GM10266 (cell line): ENCODE data around the gene ZNF606.

Source experiments
- DNase-seq: peaks from one replicate; pipeline ENCODE4 v3.0.0; 2012; ENCODE audit errors: extremely low spot score
- TF ChIP-seq, protein P1 (sequence below): IDR thresholded peaks from 2 replicates; pipeline ENCODE4 v1.5.1; 2012; ENCODE audit warnings: mild to moderate bottlenecking, low read depth; ENCODE audit not compliant: control insufficient read depth, insufficient read depth; ENCODE audit errors: missing control alignments

ZNF606 gene

DNA sequence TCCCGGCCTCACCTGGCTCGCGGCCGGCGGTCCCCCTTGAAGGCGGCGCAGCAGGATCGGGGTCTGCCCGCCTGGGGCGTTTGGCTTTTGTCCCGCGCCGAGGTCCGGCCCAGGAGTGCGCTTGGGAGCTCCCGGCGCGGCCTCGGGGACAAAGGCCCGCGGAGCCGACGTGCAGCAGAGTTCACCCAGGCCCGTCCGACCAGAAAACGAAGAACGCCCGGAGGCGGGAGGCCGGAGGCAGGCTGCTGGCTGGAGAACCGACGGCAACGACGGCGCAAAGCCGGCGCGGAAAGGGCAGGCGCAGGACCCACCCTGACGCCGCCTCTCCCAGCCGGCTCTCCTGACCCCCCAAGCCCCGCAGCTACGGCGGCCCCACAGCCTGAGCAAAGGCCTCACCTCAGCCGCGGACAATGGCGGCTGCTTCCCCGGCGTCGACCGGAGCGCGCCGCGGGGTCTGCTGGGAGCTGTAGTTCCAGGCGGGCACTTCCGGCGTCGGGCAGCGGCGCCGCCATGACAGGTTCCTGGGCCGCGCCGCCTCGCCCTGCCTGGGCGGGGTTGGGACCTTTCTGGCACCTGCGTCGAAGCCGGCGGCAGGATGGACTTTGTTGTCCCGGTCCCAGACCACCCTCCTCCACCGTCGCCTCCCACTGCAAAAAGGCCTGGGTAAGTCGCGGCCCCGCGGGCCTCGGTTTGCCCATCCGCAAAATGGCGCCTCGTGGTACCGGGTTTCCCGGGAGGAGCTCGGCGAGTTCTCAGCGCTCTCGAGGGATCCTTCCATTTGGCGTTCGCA is at the start of gene ZNF606:
Gene ZNF606, minus strand, starts transcription at position 437 of the 790 bp plus-strand sequence. CDS start 1,501 bp downstream, outside the sequence.
- TF ChIP-seq, protein P1, sequence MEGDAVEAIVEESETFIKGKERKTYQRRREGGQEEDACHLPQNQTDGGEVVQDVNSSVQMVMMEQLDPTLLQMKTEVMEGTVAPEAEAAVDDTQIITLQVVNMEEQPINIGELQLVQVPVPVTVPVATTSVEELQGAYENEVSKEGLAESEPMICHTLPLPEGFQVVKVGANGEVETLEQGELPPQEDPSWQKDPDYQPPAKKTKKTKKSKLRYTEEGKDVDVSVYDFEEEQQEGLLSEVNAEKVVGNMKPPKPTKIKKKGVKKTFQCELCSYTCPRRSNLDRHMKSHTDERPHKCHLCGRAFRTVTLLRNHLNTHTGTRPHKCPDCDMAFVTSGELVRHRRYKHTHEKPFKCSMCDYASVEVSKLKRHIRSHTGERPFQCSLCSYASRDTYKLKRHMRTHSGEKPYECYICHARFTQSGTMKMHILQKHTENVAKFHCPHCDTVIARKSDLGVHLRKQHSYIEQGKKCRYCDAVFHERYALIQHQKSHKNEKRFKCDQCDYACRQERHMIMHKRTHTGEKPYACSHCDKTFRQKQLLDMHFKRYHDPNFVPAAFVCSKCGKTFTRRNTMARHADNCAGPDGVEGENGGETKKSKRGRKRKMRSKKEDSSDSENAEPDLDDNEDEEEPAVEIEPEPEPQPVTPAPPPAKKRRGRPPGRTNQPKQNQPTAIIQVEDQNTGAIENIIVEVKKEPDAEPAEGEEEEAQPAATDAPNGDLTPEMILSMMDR: no peak
- peak; percentile 94 for DNase-seq

DNA sequence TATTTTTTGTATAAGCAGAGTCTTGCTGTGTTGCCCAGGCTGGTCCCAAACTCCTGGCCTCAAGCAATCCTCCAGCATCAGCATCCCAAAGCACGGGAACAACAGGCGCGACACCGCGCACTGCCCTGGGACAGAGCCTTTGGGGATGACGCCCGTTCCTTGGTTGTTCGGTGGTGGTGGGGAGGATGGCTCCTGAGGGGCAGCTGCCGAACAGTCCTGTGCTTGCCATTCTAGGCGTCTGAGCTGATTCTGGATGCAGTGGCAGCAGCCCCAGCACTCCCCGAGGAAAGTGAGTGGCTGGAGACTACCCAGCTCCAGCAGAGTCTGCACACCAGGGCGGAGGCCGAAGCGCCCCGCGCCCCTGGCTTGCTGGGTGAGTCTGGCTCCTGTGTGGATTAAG is 49.6 kb upstream of the ZNF606 start:
- TF ChIP-seq, protein P1: no peak
- DNase-seq: no peak

DNA sequence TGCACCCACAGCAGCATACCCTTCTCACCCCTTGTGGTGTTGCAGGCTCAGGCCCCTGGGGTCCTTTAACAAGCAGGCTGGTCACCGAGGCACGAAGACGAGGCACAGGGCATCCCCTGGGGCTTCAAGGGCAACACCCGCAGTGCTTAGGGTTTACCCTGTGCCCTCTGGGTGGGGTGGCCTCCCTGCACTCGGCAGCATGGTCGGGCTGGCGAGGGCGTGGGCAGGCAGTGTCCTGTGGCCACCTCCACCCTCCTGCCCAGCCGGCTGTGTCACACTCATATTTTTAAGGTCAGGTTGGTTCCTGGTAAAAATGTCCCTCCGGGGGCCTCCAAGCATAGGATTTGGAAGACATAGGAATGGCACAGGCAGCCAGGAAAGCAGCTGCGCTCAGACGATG is 45.1 kb upstream of the ZNF606 start:
- no peak for DNase-seq
- TF ChIP-seq, protein P1: no peak

DNA sequence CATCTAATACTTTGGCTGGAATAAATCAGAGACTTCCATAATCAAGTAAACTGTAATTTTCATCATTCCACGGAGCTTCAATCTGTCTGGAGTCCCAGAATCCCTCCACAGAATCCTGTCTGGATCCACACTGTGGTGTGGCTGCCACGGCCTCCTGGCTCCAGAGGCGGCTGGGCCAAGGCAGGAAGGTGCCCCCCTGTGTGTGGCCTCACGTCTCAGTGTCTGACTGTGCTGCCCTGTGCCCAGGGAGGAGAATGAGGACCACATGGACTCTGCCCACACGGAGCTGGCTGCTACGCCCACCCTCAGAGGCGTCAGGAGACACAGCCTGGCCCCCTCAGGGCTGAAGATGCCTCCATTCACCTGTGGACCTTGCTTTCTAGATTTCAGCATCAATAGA is 44.2 kb upstream of the ZNF606 start:
- TF ChIP-seq, protein P1: no peak
- DNase-seq: no peak

DNA sequence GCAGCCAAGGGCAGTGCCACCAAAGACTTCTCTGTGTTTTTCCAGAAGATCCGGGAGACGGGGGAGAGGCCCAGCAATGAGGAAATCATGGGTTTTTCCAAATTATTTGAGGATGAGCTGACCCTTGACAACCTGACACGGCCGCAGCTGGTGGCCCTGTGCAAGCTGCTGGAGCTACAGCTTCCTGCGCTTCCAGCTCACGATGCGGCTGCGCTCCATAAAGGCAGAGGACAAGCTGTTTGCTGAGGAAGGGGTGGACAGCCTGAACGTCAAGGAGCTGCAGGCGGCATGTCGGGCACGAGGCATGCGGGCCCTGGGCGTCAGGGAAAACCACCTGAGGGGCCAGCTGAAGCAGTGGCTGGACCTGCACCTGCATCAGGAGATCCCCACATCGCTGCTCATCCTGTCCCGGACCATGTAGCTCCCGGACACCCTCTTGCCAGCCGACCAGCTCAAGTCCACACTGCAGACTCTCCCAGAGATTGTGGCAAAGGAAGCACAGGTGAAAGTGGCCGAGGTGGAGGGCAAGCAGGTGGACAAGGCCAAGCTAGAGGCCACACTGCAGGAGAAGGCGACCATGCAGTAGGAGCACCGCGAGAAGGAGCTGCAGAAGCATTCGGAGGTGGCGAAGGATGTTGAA is 42.9 kb upstream of the ZNF606 start:
- DNase-seq: no peak

DNA sequence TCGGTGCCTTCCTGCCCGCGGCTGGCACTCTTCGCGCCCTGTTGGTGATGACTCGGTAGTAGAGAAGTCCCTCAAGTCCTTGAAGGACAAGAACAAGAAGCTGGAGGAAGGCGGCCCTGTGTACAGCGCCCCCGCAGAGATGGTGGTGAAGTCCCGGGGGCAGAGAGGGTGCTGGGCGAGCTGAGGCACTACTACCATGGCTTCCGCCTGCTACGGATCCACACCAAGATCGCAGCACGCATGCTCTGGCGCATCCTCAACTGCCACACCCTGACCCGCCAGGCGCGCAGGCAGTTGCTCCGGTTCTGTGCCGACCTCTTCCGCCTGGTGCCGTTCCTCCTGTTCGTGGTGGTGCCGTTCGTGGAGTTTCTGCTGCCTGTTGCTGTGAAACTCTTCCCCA is 42.3 kb upstream of the ZNF606 start:
- TF ChIP-seq, protein P1: no peak
- DNase-seq: no peak

More for the DNA sequence above, 42.9 kb upstream of the ZNF606 start:
- TF ChIP-seq, protein P1: no peak

DNA sequence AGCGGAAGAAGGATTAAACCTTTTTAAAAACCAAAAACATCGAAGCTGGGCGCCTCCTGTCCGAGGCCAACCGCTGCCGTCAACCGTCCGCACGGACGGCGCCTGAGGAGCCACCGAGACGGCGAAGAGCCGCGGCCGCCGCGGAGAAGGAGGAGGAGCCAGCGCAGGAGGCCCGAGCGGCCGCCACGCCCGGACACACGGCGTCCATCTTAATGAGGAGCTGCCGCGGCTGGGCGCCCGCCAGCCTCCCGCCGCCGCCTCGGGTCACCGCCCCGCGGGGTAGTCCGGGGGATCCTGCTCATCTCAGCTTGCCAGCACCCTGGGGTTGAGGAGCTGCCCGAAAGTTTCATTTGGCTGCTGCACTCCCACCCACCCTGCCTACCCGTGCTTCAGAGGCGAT is 41.8 kb upstream of the ZNF606 start:
- TF ChIP-seq, protein P1: no peak
- DNase-seq: no peak
